ENCODE results near the gene BICD2.
A peak's percentile ranks its signal among the peaks of the same experiment; 100 is the strongest.
"Not testable (repeated sequence)": the region's sequence is repeated elsewhere in the genome, so short reads cannot be mapped to it uniquely, and the experiment has no call there.

Gene BICD2

DNA sequence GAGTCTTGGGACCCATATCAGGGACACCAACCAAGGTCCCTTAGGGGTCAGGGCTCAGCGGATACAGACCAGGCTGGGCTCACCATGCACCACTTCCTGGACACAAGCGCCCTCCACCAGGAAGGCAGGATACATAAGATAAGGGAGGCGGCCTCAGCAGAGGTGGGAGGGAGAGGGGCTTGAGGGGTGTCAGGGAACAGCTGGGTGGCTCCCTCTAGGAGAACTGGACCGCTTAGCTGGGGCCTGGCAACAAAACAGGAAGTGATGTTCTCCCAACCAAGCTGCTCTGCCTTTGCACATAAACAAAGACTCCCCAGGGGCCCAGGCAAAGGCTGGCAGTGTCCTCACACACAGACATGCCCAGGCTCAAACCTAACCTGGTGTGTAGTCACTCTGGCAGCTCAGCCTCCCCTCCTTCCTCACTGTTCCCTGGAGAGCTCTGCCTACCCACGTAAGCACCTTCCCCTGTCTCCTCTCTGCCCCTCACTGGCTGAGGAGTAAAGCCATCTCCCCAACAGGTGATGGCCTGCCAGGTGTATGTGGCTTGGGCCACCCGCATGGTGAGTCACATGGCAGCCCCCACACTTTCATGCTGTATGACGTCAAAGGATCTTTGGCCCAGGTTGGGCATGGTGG, 5.8 kb upstream of the BICD2 start:
- no peak for DNase-seq (ENCODE audit: low spot score)

DNA sequence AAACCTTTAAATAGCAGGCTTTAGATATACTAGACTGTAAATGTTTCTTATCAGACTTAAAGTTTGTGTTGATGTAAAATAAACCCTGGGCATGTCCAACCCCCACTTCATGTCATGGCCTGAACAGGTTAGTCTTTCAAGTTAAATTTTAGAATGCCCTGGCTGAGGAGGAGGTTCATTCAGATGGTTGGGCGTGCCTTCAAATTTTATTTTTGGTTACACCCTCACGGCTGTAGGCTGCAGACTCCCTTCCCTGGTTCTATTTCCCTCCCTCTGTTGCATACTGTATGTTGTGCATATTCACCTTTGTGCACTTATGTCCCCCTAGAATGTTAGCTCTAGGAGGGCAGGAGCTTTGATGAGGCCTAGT, 5.3 kb upstream of the BICD2 start:
- no peak for DNase-seq (ENCODE audit: low spot score)

DNA sequence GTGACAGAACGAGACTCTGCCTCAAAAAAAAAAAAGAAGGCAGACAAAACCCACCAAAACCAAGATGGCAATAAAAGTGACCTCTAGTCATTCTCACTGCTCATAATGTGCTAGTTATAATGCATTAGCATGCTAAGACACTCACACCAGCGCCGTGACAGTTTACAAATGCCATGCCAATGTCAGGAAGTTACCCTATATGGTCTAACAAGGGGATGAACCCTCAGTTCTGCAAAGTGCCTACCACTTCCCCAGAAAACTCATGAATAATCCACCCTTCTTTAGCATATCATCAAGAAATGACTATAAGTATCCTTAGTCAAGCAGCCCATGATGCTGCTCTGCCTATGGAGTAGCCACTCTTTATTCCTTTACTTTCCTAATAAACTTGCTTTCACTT, 4.7 kb upstream of the BICD2 start:
- DNase-seq (ENCODE audit: low spot score): no peak

DNA sequence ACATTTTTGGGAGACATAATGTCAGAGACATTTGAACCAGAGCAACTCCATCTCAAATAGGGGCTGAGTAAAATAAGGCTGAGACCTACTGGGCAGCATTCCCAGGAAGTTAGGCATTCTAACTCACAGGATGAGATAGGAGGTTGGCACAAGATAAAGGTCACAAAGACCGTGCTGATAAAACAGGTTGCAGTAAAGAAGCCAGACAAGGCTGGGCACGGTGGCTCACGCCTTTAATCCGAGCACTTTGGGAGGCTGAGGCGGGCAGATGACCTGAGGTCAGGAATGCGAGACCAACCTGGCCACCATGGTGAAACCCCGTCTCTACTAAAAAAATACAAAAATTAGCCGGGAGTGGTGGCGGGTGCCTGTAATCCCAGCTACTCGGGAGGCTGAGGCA, 4.2 kb upstream of the BICD2 start:
- DNase-seq (ENCODE audit: low spot score): not testable (repeated sequence)

DNA sequence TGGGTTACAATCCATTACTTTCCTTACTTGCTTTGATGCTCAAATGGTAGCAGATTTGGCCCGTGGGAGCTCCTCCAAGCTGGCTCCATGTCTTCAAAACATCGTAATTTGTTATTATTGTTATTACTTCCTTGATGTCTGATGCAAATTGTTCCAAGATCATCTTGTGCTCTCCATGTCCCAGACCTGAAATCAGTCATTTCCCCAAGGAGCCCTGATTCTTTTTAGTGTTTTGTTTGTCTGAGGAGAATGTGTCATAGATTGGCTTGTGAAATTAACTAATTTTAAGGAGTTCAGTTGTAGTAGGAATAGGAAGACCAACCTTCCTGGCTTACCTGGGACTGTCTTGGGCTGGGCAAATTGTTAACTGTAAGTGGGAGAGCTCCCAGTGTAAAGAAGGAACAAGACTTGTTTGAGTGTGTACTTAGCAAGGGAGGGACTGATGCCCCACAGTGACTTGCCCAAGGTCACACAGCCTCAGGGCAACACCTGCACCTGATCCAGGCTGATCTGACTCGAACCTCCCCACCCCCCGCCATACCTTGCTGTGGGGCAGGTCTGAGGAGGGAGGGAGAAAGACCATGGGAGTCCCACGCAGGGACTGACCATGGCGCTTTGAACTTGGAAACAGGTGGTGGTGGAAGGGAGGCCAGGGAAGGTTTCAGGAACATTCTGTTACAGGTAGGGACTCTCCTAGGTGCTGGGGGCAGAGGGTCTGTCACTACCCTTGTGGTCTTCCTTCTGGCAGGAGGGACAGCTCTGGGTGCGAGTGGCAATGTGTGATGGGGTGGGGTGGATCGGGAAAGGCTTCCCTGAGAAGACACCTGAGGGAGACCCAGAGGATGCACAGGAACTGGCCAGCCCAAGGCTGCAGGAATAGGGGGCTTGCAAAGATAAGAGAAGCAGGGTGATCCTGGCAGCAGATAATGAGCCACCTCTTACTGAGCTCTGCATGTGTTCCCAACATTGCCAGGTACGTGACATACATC, 2.7 kb upstream of the BICD2 start:
- no peak for DNase-seq (ENCODE audit: low spot score)

DNA sequence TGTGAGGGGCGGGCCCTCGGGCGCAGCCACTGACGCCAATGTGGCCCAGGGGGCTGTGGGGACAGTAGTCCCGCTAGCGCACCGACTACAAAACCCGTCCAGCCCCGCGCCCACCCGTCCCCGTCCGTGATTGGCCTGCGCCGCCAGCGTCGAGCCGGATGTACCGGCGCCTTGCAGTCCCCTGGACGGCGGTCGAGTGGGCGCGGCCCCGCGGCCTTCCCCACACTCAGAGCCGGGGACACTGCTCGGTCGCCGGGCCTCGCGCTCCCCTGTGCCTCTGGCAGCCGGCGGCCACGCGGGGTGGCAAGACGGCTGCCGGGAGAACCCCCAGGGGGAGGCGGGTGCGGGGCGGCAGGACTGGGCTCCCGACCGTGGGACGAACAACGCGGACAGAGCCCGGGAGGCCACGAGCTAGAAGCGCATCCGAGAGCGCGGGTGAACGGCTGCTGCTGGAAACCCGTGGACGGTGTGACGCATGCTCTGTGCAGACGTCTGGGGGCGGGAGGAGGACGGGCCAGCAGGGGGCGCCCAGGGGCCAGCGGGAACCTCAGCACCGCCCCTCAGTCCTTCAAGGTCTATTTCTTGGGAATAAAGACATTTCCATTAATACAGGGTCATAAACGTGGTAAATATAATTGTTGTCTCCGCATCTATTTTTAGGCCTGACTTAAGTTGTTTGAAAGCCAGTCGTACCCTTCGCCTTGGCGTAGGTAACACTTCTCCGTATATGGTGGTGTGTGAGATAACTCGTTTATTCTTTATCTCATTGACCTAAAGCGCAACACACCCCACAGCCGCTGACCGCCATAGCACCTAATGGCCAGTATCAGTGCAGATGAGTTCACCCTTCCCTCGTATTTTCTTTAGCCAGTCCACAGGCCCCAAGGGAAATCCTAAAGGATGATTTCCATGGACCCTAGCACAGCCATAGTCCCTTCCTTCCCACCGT, 629 bp upstream of the BICD2 start:
- peak; percentile 98 for DNase-seq (ENCODE audit: low spot score)

DNA sequence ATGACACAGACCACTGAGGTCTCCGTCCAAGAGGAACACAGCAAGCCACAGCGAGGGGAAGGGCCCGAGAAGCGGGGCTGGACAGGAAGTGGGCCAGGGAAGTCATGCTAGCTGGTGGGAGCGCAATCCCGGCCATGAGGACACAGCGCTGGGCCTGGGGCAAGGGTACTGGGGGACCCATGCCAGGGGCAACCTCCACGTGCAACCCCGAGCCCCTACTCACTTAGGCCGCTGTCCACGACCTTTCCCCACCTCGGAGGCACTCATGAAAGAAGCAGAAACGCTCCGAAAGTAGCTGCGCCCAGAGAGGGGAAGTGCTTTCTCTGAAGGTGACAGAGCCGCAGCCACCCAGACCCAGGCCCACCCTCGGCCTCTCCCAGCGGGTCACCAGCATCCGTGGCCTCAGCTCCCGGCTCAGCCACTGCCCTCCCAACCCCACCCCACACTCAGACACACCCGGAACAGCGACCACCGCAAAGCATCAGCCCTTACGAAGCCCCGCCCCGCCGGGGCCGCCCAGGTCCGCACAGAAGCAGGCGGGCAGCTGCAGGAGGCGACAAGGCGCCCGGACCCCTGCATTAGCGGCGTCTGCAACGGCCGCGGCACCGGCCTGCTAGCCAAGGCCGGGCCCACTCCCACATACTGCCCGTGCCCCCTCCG, 782 bp downstream of the BICD2 start:
- no peak for DNase-seq (ENCODE audit: low spot score)

DNA sequence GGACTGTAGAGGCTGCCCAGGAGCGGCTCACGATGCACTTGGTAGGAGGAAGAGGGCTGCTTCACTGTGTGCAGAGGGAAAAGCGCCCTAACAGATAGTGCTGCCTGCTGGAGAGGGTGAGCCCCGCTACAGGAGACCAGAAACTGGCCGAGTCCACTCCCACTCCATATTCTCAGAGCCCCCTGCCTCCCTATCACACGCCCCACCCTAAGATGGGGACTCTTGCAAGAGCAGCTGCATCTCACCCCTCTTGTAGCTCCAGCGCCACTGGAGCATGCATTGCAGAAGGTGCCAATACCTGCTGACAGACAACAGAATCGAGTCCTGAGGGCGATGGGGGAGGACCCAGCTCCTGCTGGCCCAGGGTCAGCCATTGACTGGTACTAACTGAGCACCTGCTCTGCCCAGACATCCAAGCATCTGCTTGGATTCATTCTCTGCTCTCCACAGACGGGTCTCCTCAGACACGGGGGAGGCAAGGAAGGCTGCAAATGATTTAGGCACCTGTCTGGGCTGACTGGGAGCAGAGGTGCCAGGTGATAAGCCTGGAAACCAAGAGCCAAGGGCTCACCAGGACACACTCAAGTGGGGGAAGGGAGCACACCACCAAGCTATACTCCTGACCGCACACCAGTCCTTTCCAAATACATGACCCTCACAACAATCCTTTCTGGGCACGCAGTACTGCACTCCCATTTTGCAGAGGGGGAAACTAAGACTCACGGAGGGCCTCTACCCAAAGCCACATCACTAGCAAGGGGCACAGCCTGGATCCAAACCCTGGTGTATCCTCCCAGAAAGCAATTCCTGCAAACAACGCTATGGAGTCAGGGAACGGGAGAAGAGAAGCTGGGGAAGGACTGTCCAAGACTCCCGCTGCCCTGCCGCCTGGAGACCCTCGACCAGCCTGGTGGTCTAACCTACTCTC, 1.6 kb downstream of the BICD2 start:
- no peak for DNase-seq (ENCODE audit: low spot score)

DNA sequence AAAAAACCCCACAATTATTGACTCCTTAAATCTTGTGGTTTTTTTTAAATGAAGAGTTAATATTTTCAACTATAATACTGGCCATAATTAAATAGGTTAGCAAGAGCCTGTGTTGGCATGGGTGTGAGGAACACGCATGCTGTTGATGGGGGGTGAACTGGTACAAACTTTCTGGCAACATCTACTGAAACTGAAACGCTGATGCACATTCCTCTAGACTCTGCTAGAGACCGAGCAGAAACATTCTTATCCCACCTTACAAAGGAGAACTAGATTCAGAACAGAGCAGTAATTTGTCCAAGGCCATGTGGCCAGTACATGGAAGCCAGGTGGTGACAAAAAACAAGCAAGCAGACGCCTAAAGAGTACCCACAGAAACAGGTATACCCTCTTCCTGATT, 2.4 kb downstream of the BICD2 start:
- no peak for DNase-seq (ENCODE audit: low spot score)

DNA sequence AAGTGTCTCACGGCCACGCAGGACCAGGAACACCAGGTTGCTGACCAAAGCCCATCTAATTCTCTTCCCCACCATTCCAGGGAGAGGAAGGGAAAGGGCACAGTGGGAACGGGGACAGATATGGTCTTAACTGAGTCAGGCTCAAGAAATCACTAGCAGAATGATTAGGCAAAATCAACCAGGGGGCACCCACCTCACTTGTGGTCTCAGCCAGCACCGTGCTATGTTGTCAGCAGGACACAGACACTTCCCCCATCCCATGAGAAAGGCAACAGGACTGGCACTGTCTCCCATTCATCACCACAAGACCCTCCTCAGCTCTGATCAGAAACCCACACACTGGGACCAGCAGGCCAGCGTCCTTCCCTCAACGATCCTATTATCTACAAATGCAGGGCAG, 2.9 kb downstream of the BICD2 start:
- DNase-seq (ENCODE audit: low spot score): no peak

DNA sequence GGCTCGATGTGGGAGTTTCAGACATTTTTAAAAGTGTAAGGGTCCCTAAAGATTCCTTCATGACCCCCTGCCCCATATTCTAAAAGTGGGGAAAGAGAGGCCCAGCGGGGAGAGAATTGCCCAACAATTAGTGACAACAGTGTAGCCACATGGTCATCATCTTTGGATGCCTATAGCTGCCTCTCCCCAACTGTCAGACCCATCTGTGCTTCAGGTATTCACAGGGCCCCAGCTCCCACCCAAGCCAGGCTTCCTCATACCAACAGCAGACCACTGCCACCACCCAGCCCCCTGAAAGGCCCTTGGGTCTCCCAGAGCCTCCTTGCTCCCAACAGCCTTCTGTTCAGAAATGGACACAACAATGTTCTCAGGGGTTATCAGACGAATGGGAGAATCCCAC, 4.1 kb downstream of the BICD2 start:
- DNase-seq (ENCODE audit: low spot score): no peak

DNA sequence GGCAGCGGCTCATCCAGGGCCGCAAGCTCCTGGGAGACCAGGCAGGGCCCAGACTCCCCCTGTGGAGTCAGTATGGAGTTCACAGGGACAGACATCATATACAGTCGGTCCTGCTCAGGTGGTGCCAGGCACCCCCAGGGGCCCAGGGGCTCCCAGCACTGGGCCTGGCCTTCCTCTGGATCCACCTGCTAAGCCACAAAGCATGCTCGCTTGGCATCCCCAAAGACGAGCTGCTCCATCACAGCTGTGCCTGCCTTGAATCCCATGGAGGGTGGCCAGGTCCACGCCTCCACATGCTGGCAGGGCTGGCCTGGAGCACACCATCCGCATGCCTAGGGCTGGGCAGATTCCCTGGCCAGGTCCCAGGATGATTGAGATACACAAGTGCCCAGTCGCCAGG, 4.6 kb downstream of the BICD2 start:
- no peak for DNase-seq (ENCODE audit: low spot score)

DNA sequence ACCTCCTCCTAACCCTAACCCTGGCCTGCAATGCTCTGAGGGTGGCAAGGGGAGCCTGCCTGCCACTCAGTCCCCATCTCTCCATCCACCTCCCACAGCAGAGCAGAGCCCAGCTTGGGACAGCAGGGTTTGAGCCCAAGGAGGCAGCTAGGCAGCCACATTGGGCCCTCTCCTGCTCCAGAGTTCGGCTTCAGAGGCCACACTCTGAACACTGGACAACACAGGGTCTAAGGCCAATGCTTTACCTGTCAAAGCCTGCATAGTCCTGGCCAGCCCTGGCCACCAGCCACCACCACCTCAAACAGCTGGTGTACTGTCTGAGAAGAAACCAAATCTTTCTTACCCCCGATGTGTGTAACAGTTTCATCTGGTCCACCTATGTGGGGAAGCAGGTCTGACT, 5.2 kb downstream of the BICD2 start:
- no peak for DNase-seq (ENCODE audit: low spot score)

DNA sequence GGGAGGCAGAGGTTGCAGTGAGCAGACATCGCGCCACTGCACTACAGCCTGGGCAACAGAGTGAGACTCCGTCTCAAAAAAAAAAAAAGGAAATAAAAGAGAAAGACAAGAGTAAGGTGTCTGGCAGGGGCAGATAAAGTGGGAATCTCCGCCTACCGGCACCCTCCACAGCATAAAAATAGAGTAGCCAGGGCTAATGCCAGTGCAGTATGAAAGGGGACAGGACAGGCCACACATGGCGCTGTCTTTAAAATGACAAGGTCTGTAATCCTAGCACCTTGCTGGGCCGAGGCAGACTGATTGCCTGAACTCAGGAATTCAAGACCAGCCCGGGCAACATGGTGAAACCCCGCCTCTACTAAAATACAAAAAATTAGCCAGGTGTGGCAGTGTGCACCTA, 7.8 kb downstream of the BICD2 start:
- DNase-seq (ENCODE audit: low spot score): no peak

DNA sequence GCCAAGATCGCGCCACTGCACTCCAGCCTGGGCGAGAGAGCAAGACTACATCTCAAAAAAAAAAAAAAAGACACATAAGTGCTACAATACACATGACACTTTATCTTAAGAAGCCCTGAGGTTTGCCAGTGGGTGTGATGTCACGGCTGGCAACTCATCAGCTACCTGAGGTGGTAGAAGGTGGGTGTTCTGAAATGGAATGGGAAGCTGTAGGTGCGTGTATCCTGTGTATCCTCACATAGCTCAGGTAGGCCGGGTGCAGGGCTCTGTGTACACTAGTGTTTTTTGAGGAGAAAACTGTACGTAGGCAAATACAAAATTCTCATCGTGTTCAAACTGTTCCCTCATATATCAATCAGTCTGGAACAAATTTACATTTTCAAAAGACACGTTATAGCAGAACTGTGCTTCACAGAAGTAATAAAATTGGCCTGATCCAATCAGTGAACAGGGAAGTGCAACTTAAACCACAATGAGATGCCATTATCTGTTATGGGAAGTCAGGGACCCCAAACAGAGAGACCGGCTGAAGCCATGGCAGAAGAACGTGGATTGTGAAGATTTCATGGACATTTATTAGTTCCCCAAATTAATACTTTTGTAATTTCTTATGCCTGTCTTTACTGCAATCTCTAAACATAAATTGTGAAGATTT, 10.4 kb downstream of the BICD2 start:
- no peak for DNase-seq (ENCODE audit: low spot score)

DNA sequence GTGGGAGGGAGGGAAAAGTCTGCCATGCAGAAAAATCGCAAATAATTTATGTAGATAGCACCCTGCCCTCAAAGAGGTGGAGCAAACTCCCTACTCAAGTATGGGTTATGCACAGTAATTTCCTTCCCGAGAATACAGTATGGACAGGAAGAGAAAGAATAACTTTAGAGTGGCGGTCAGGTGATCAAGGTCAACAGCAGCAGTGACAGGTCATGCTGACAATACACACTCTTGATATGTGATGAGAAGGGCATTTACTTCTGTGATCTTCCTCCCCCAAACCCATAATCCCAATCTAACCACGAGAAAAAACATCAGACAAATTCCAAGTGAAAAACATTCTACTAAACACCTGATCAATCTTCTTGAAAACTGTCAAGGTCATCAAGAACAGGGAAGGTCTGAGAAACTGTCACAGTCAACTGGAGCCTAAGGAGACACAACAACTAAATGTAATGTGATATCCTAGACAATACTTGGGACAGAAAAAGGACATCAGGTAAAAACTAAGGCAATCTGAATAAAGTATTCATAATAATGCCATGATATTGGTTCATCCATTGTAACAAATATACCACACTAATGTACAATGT, 11.7 kb downstream of the BICD2 start:
- no peak for DNase-seq (ENCODE audit: low spot score)

DNA sequence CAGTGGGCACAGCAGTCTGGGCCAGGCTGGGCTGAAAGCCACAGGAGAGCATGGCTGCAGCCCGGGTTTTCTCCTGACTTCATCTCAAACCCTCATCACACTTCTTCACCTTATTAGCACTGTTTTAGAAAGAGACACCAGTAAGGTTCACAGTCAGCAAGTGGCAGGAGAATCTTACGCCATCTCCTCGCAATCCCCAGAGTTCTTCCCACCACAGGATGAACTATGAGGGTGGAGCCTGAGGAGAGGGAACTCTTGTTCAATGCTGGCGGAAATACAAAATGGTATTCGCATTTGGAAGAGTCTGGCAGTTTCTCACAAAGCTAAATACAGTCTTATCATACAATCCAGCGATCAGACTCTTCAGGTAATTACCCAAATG, 14.7 kb downstream of the BICD2 start:
- DNase-seq (ENCODE audit: low spot score): no peak

DNA sequence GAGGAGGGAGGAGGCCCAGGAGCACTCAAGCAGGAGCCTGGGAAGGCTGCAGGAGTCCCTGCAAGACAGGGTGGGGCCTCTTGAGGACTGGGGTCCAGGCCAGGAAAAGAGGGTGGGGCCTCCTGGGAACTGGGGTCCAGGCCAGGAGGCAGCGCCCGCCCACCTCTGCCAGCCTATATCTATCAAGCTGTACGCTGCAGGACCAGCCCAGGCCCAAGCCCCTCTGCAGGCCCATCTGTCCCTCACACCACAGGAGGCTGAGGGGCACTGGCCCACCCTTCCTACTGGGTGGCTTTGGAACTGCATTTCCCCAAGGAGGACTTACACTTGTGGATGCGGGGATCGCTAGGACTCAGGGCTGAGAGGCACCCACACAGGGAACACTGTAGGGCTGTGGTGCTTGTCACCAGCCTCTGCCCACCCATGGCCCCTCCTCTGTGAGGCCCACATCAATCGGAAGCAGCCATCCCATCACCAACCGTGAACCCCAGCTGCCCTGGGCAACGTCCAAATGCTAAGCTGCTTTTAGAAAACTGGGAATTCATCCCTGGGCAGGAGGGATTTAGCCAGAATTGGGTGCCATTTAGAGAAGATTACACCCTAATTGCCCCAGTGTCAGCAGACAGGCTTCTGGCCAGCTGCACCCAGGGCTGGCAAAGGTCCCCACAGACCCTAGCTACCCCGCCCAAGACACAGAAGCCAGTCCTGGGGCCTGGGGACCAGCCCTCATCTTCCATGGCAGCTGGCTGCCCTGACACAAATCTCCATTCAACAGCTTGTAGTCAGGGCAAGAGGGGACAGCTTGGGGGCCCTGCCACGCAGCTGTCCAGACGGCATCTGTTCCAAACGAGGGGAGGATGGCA, 15.3 kb downstream of the BICD2 start:
- no peak for DNase-seq (ENCODE audit: low spot score)

DNA sequence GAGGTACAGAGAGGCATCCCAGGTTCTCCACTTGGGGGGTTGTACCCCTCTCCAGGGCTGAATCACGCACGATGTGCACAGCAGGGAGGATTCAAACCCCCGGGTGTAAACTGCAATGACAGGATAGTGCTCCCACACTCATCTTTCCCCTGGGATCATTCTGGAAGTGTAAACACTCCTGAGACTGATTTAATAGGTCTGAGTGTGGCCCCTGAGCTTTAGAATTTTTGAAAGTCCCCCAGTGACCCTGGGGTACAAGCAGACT, 16.5 kb downstream of the BICD2 start:
- DNase-seq (ENCODE audit: low spot score): no peak
